Heart left ventricle (tissue), 13 donors: ENCODE data around the gene BNC2.

Source experiments
- CTCF ChIP-seq, 12 donors: fragments of 200-600 bp; sonication (generic) in 4 of 12; IDR thresholded peaks; one replicate each; pipeline versions ENCODE4 v1.5.0 to v1.8.0; 2018 to 2022; ENCODE audit warnings: antibody characterized with exemption in 12 of 12, mild to moderate bottlenecking in 5 of 12
- POLR2A ChIP-seq, 2 donors: fragments of 450-650 bp; IDR thresholded peaks; one replicate each; pipeline ENCODE4 v1.6.1; 2017; ENCODE audit warnings: antibody characterized with exemption in 2 of 2, mild to moderate bottlenecking in 2 of 2, moderate library complexity in 2 of 2
- donor health status: ischemic (EF 13 %, LVEDD 7.1; RV severe dilation, severe dysfunction).
- donor health status: DM: no; HTN: yes; CAD: no.
- donor health status: DM: no; HTN: no; CAD: no.
- donor health status: ischemic (EF 25% LVEDD 6.9; RV normal size, moderate dysfunction).
- donor health status: ischemic (EF 25% LVEDD 5.7; RV mildly dilated, moderate dysfunction).
- donor health status: ischemic (EF 35%, LVEDD 5.7; RV mildly dilated, moderate dysfunction).
- donor health status: nonischemic (EF 11% LVEDD 7.7; RV severe dilation, severe dysfunction).
- donor health status: DM: yes; HTN: yes; CAD: no.
- donor health status: PGD.
- donor health status: ischemic (EF 29% LVEDD 5.4; RV normal size, mild dysfunction).
- donor health status: nonischemic (EF 23%, LVEDD 6.1; RV moderate dilation, normal function).

GRCh38 chr9:16796304-16796825 lies 74.1 kb downstream of the BNC2 start:
- TF ChIP-seq CTCF (IDR thresholded peaks at IDR 0.05) (no peak), POLR2A (IDR thresholded peaks at IDR 0.05) (no peak)
